ENCODE data around the gene PROK1. TPM values are rescaled to one million over a fixed set of nuclear protein-coding genes. Genes with fewer than 3 reads are reported as not detected.

PROK1 gene
- total and polyA plus RNA-seq, 10 of the 15 experiments (the other 5 are each of a cell fraction or from before 2014, with no cell fraction given): not detected

DNA sequence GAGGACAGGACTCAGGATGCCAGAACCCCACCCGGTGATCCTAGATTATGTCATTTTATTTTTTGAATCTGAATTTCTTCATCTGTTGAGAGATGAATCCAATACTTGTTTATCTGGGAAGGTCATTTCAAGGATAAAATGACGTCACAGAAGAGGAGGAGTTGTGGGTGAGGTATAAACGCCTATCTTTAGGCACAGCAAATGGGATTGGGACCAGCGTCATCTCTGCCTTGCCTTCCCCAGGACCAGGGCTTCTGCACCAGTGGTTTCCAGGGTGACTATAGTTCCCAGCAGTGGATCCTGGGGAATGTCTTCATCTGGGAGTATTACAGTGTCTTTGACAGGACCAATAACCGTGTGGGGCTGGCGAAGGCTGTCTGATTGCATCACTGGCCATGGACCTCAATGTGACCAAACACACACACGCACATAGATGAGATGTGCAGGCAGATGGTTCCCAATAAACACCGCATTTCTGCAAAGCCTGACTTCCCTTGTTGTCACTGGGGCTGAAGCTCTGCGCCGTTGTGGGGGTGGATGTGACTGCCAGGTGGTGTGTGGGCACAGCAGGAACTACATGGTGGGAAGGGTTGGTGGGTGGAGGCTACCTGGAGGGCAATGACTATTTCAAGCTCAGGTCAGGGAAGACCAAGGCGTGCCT lies 40.0 kb downstream of the PROK1 start:
- no peak for DNase-seq (ENCODE audit: low read depth, low spot score)
- intact Hi-C loops (cut with micrococcal nuclease; ENCODE audit: unreplicated experiment): no loop called here
- in situ Hi-C loops (cut with MboI): no loop called here
- ATAC-seq: no peak
- Histone ChIP-seq H3K79me2 (ENCODE audit: control insufficient read depth, insufficient read depth, low read length) (no peaks in the 10 kb centered on the region), H3K27ac (ENCODE audit: control insufficient read depth, insufficient read depth) (no peak overlapping the region), H3K9me3 (replicated peaks; ENCODE audit: control insufficient read depth, insufficient read depth, low read length) (no peaks in the 10 kb centered on the region), H3K9ac (ENCODE audit: control insufficient read depth, insufficient read depth, low read length) (no peak overlapping the region), H2AFZ (ENCODE audit: control insufficient read depth, low read depth, low read length) (no peak overlapping the region), H3K4me1 (ENCODE audit: control insufficient read depth, insufficient read depth, low read length) (no peaks in the 10 kb centered on the region), H3K36me3 (ENCODE audit: control insufficient read depth in 2 of 2, insufficient read depth in 2 of 2, low read length in 1 of 2) (no peaks in the 10 kb centered on the region), H3K4me2 (ENCODE audit: control insufficient read depth, insufficient read depth) (no peak overlapping the region), H4K20me1 (ENCODE audit: control insufficient read depth, insufficient read depth) (no peaks in the 10 kb centered on the region), H3K4me3 (no peak overlapping the region), H3K27me3 (replicated peaks in 1 of 2; ENCODE audit: control insufficient read depth in 2 of 2, insufficient read depth in 2 of 2, low read length in 1 of 2) (no peaks in the 10 kb centered on the region; a peak in 1 of 4 replicates)
- ChIA-PET SMC1A (ENCODE audit: uncharacterized antibody, unreplicated experiment) (no interaction called here), POLR2A (no interaction called here), CTCF (interaction anchor here (1.4 kb wide), 1 partner anchor 283 kb away, joined by 3 read pairs; no protein-coding TSS in a partner anchor), RAD21 (ENCODE audit: unreplicated experiment) (no interaction called here)
- WGBS (ENCODE audit: insufficient coverage, insufficient replicate concordance, low lambda C conversion rate, missing lambda C conversion rate): 29% methylated on average over 11 of the region's 11 CpGs
- TF ChIP-seq, protein P1, sequence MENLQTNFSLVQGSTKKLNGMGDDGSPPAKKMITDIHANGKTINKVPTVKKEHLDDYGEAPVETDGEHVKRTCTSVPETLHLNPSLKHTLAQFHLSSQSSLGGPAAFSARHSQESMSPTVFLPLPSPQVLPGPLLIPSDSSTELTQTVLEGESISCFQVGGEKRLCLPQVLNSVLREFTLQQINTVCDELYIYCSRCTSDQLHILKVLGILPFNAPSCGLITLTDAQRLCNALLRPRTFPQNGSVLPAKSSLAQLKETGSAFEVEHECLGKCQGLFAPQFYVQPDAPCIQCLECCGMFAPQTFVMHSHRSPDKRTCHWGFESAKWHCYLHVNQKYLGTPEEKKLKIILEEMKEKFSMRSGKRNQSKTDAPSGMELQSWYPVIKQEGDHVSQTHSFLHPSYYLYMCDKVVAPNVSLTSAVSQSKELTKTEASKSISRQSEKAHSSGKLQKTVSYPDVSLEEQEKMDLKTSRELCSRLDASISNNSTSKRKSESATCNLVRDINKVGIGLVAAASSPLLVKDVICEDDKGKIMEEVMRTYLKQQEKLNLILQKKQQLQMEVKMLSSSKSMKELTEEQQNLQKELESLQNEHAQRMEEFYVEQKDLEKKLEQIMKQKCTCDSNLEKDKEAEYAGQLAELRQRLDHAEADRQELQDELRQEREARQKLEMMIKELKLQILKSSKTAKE (IDR thresholded peaks at IDR 0.05; ENCODE audit: low read depth, poor library complexity, severe bottlenecking): no peak
- TF ChIP-seq, protein P2, sequence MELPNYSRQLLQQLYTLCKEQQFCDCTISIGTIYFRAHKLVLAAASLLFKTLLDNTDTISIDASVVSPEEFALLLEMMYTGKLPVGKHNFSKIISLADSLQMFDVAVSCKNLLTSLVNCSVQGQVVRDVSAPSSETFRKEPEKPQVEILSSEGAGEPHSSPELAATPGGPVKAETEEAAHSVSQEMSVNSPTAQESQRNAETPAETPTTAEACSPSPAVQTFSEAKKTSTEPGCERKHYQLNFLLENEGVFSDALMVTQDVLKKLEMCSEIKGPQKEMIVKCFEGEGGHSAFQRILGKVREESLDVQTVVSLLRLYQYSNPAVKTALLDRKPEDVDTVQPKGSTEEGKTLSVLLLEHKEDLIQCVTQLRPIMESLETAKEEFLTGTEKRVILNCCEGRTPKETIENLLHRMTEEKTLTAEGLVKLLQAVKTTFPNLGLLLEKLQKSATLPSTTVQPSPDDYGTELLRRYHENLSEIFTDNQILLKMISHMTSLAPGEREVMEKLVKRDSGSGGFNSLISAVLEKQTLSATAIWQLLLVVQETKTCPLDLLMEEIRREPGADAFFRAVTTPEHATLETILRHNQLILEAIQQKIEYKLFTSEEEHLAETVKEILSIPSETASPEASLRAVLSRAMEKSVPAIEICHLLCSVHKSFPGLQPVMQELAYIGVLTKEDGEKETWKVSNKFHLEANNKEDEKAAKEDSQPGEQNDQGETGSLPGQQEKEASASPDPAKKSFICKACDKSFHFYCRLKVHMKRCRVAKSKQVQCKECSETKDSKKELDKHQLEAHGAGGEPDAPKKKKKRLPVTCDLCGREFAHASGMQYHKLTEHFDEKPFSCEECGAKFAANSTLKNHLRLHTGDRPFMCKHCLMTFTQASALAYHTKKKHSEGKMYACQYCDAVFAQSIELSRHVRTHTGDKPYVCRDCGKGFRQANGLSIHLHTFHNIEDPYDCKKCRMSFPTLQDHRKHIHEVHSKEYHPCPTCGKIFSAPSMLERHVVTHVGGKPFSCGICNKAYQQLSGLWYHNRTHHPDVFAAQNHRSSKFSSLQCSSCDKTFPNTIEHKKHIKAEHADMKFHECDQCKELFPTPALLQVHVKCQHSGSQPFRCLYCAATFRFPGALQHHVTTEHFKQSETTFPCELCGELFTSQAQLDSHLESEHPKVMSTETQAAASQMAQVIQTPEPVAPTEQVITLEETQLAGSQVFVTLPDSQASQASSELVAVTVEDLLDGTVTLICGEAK (IDR thresholded peaks at IDR 0.05; ENCODE audit: borderline replicate concordance): no peak
- no peak for TF ChIP-seq SMARCA5 (IDR thresholded peaks at IDR 0.05)
- TF ChIP-seq HCFC1 (IDR thresholded peaks at IDR 0.05; ENCODE audit: low read length): no peak
- TF ChIP-seq NFXL1 (IDR thresholded peaks at IDR 0.05; ENCODE audit: borderline replicate concordance): no peak
- TF ChIP-seq NRF1 (conservative IDR thresholded peaks at IDR 0.05; ENCODE audit: low read depth, low read length): no peak
- TF ChIP-seq SRF (IDR thresholded peaks at IDR 0.05; ENCODE audit: low read depth in 2 of 2, low read length in 2 of 2): no peak
- no peak for TF ChIP-seq RB1 (IDR thresholded peaks at IDR 0.05; ENCODE audit: borderline replicate concordance)
- no peak for TF ChIP-seq ZNF622 (IDR thresholded peaks at IDR 0.05)
- TF ChIP-seq KDM1A (IDR thresholded peaks at IDR 0.05; ENCODE audit: borderline replicate concordance): no peak
- no peak for TF ChIP-seq NFIC (IDR thresholded peaks at IDR 0.05; ENCODE audit: low read depth, low read length)
- TF ChIP-seq IKZF2 (IDR thresholded peaks at IDR 0.05): no peak
- TF ChIP-seq, protein P3, sequence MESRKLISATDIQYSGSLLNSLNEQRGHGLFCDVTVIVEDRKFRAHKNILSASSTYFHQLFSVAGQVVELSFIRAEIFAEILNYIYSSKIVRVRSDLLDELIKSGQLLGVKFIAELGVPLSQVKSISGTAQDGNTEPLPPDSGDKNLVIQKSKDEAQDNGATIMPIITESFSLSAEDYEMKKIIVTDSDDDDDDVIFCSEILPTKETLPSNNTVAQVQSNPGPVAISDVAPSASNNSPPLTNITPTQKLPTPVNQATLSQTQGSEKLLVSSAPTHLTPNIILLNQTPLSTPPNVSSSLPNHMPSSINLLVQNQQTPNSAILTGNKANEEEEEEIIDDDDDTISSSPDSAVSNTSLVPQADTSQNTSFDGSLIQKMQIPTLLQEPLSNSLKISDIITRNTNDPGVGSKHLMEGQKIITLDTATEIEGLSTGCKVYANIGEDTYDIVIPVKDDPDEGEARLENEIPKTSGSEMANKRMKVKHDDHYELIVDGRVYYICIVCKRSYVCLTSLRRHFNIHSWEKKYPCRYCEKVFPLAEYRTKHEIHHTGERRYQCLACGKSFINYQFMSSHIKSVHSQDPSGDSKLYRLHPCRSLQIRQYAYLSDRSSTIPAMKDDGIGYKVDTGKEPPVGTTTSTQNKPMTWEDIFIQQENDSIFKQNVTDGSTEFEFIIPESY (IDR thresholded peaks at IDR 0.05): no peak
- no peak for TF ChIP-seq CHD2 (IDR thresholded peaks at IDR 0.05; ENCODE audit: borderline replicate concordance, low read depth, low read length)
- no peak for TF ChIP-seq JUND (IDR thresholded peaks at IDR 0.05; ENCODE audit: low read depth, low read length)
- no peak for TF ChIP-seq NFYA (IDR thresholded peaks at IDR 0.05; ENCODE audit: borderline replicate concordance, low read depth, low read length)
- no TSS peak for BruUV-seq (replicated peaks)
- FAIRE-seq: no peak
